ENCODE measurements around the gene RBMS1. TPM values are rescaled to one million over a fixed set of nuclear protein-coding genes. Genes with fewer than 3 reads are reported as not detected.

The RBMS1 gene
- total RNA-seq, 5 donors from 2014 or later (not counting 1 experiment from before 2014, with no cell fraction given), result 94.2 to 137 (median 105) TPM

DNA sequence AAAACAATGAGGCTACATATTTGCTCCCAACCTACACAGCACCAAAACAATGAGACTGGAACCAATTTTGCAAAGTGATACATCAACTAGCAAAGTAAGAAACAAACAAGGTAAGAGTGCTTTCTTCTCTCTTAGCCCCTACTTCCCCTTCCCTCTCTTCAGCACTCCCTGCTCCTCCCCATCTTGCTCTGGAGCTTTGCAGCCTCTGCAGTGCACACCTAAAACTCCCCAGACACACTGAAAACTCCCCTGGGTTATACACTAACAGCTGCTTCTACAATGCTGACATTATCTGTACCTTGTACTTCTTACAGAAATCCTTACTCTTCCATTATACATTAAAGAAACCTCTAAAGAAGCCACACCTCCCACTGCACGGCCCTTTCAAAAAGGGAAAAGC is 93.7 kb downstream of the RBMS1 start:
- H3K27ac ChIP-seq (ENCODE audit: low read length), result no peak overlapping the region
- DNase-seq (no peak), ATAC-seq (replicated peaks in 1 of 4) (peak in 1 of 4 experiments; percentile 47)
- peaks cover 45 to 56% (median 55%) of the 10 kb centered on the region in 3 donors for H3K4me1 Mint-ChIP-seq
- no peaks in the 10 kb centered on the region for H3K36me3 ChIP-seq (ENCODE audit: control insufficient read depth in 2 of 2, extremely low read depth in 1 of 2, insufficient read depth in 1 of 2, low read length in 1 of 2)
- peak overlapping the region in 1 of 3 donors; percentile 32 for H3K4me3 Mint-ChIP-seq
- CTCF ChIA-PET, result interaction anchor here in 1 of 2 donors (0.6 to 1.5 kb wide), 4 partner anchors 29 to 321 kb away, joined by 3 to 4 read pairs (median 4); no protein-coding TSS in a partner anchor
- WGBS (ENCODE audit: insufficient coverage), result no CpG with 5 or more reads among the region's 1 CpG
- no peaks in the 10 kb centered on the region for H3K9me3 ChIP-seq
- POLR2A ChIA-PET, result interaction anchor here (0.7 to 1.1 kb wide), 4 partner anchors 8 to 740 kb away, joined by 3 to 7 read pairs (median 6); no protein-coding TSS in a partner anchor
- H3K4me1 ChIP-seq (ENCODE audit: control insufficient read depth in 1 of 2, extremely low read depth in 1 of 2, insufficient read depth in 2 of 2, low read length in 2 of 2), result peaks cover 38 to 82% of the 10 kb centered on the region in 2 experiments
- H3K36me3 Mint-ChIP-seq, result peaks cover 15% of the 10 kb centered on the region
- no peak overlapping the region for H3K4me3 ChIP-seq (ENCODE audit: control insufficient read depth in 1 of 2, extremely low read depth in 1 of 2, low read length in 1 of 2)
- no peak overlapping the region for H3K27ac Mint-ChIP-seq
- no peaks in the 10 kb centered on the region for H3K27me3 Mint-ChIP-seq
- no peaks in the 10 kb centered on the region for H3K9me3 Mint-ChIP-seq
- no peaks in the 10 kb centered on the region for H3K27me3 ChIP-seq (replicated peaks in 1 of 2; ENCODE audit: control insufficient read depth in 2 of 2, extremely low read depth in 1 of 2, insufficient read depth in 2 of 2, low read length in 1 of 2)

DNA sequence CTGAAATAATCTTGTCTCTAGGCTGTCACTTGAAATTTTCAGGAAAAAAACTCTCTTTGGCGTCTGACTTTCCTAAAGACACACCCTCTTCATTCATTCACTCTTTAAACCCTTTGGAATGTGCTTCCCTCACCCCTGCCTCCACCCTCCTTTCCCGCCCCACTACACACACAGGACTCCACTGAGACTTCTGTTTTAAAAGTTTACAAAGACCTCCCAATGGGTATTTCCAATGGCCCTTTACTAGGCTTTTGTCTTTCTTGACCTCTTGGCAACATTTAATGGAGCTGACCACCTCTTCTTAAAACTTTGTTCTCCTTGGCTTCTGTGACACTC is 96.1 kb downstream of the RBMS1 start:
- ChIA-PET CTCF (no interaction called here), POLR2A (interaction anchor here in 1 of 2 donors (0.6 kb wide), 1 partner anchor 17 kb away, joined by 3 read pairs; no protein-coding TSS in a partner anchor)
- H3K27me3 Mint-ChIP-seq, result no peaks in the 10 kb centered on the region
- Histone ChIP-seq H3K9me3 (no peaks in the 10 kb centered on the region), H3K4me1 (ENCODE audit: control insufficient read depth in 1 of 2, extremely low read depth in 1 of 2, insufficient read depth in 2 of 2, low read length in 2 of 2) (peaks cover 42 to 82% of the 10 kb centered on the region in 2 experiments), H3K4me3 (ENCODE audit: control insufficient read depth in 1 of 2, extremely low read depth in 1 of 2, low read length in 1 of 2) (no peak overlapping the region), H3K27ac (ENCODE audit: low read length) (peak overlapping the region; percentile 30), H3K36me3 (ENCODE audit: control insufficient read depth in 2 of 2, extremely low read depth in 1 of 2, insufficient read depth in 1 of 2, low read length in 1 of 2) (no peaks in the 10 kb centered on the region), H3K27me3 (replicated peaks in 1 of 2; ENCODE audit: control insufficient read depth in 2 of 2, extremely low read depth in 1 of 2, insufficient read depth in 2 of 2, low read length in 1 of 2) (no peaks in the 10 kb centered on the region)
- no peaks in the 10 kb centered on the region for H3K9me3 Mint-ChIP-seq
- no peak overlapping the region for H3K4me3 Mint-ChIP-seq
- WGBS (ENCODE audit: insufficient coverage), result 50% methylated on average over 2 of the region's 2 CpGs
- DNase-seq, result no peak
- H3K27ac Mint-ChIP-seq, result no peak overlapping the region
- peaks cover 44 to 55% (median 55%) of the 10 kb centered on the region in 3 donors for H3K4me1 Mint-ChIP-seq
- H3K36me3 Mint-ChIP-seq, result peaks cover 3% of the 10 kb centered on the region
- no peak for ATAC-seq (replicated peaks in 1 of 4)

DNA sequence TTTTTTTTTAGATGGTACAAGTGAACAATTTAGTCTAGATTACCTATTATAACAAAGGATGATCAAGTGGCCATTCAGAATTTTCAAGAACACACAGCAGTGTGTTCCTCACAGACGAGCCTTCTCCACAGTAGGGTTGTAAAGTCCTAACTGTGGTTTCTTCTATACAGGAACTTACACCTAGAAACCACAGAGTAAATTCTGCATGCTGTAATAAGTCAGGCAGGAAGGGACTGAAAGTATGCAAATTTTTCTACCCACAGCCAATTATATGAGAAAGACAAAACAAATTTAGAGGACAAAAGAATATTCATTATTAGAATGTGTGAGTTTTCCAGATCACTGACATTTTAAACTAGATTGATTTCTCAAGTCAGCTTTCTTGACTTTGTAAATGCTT is 99.5 kb downstream of the RBMS1 start:
- Histone ChIP-seq H3K36me3 (ENCODE audit: control insufficient read depth in 2 of 2, extremely low read depth in 1 of 2, insufficient read depth in 1 of 2, low read length in 1 of 2) (no peaks in the 10 kb centered on the region), H3K4me3 (ENCODE audit: control insufficient read depth in 1 of 2, extremely low read depth in 1 of 2, low read length in 1 of 2) (no peak overlapping the region), H3K4me1 (ENCODE audit: control insufficient read depth in 1 of 2, extremely low read depth in 1 of 2, insufficient read depth in 2 of 2, low read length in 2 of 2) (peaks cover 58 to 70% of the 10 kb centered on the region in 2 experiments), H3K27me3 (replicated peaks in 1 of 2; ENCODE audit: control insufficient read depth in 2 of 2, extremely low read depth in 1 of 2, insufficient read depth in 2 of 2, low read length in 1 of 2) (no peaks in the 10 kb centered on the region), H3K27ac (ENCODE audit: low read length) (peak overlapping the region; percentile 32), H3K9me3 (no peaks in the 10 kb centered on the region)
- Mint-ChIP-seq H3K27me3 (no peaks in the 10 kb centered on the region), H3K9me3 (no peaks in the 10 kb centered on the region), H3K36me3 (peaks cover 12% of the 10 kb centered on the region), H3K4me3 (peak overlapping the region; percentile 4 to 58 (median 44)), H3K27ac (peak overlapping the region; percentile 58 to 84), H3K4me1 (peaks cover 55 to 66% (median 65%) of the 10 kb centered on the region in 3 donors)
- CTCF ChIA-PET, result interaction anchor here (0.7 to 1.1 kb wide), 5 partner anchors 12 to 122 kb away, joined by 3 to 6 read pairs (median 3); no protein-coding TSS in a partner anchor
- DNase-seq (peak in 1 of 35 experiments; percentile 70), ATAC-seq (replicated peaks in 1 of 4) (peak; percentile 86 to 98 (median 94))
- POLR2A ChIA-PET, result interaction anchor here (0.6 to 0.9 kb wide), 6 partner anchors 9 to 69 kb away, joined by 3 to 4 read pairs (median 4); no protein-coding TSS in a partner anchor
- WGBS (ENCODE audit: insufficient coverage), result no CpG with 5 or more reads among the region's 1 CpG

DNA sequence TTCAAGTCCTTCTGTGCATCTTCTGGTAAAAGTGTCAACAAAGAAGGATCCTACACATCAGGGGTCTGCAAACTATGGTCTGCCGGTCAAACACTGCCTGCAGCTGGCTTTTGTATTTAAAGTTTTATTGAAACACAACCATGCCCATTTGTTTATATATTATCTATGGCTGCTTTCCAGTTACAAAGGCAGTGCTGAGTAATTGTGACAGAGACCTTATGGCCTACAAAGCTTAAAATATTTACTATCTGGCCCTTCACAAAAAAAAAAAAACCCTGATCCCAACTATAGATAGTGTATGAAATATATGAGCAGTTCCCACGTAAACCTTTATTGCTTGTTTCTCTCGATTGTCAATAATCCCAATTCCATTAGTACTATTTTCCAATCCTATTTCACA is 101.4 kb downstream of the RBMS1 start:
- Histone ChIP-seq H3K4me1 (ENCODE audit: control insufficient read depth in 1 of 2, extremely low read depth in 1 of 2, insufficient read depth in 2 of 2, low read length in 2 of 2) (peaks cover 70 to 74% of the 10 kb centered on the region in 2 experiments), H3K9me3 (no peaks in the 10 kb centered on the region), H3K4me3 (ENCODE audit: control insufficient read depth in 1 of 2, extremely low read depth in 1 of 2, low read length in 1 of 2) (no peak overlapping the region), H3K36me3 (ENCODE audit: control insufficient read depth in 2 of 2, extremely low read depth in 1 of 2, insufficient read depth in 1 of 2, low read length in 1 of 2) (no peaks in the 10 kb centered on the region), H3K27me3 (replicated peaks in 1 of 2; ENCODE audit: control insufficient read depth in 2 of 2, extremely low read depth in 1 of 2, insufficient read depth in 2 of 2, low read length in 1 of 2) (no peaks in the 10 kb centered on the region), H3K27ac (ENCODE audit: low read length) (no peak overlapping the region)
- DNase-seq (no peak), ATAC-seq (replicated peaks in 1 of 4) (no peak)
- no peak overlapping the region for H3K27ac Mint-ChIP-seq
- no peaks in the 10 kb centered on the region for H3K9me3 Mint-ChIP-seq
- WGBS (ENCODE audit: insufficient coverage), result no CpG with 5 or more reads among the region's 3 CpGs
- ChIA-PET CTCF (interaction anchor here in 1 of 2 donors (0.6 to 1.4 kb wide), 5 partner anchors 14 to 598 kb away, joined by 3 to 4 read pairs (median 3); no protein-coding TSS in a partner anchor), POLR2A (interaction anchor here in 1 of 2 donors (0.6 kb wide), 2 partner anchors 8 to 27 kb away, joined by 4 to 6 read pairs; no protein-coding TSS in a partner anchor)
- H3K27me3 Mint-ChIP-seq, result no peaks in the 10 kb centered on the region
- peak overlapping the region in 1 of 3 donors; percentile 58 for H3K4me3 Mint-ChIP-seq
- H3K36me3 Mint-ChIP-seq, result peaks cover 12% of the 10 kb centered on the region
- peaks cover 75 to 86% (median 85%) of the 10 kb centered on the region in 3 donors for H3K4me1 Mint-ChIP-seq

DNA sequence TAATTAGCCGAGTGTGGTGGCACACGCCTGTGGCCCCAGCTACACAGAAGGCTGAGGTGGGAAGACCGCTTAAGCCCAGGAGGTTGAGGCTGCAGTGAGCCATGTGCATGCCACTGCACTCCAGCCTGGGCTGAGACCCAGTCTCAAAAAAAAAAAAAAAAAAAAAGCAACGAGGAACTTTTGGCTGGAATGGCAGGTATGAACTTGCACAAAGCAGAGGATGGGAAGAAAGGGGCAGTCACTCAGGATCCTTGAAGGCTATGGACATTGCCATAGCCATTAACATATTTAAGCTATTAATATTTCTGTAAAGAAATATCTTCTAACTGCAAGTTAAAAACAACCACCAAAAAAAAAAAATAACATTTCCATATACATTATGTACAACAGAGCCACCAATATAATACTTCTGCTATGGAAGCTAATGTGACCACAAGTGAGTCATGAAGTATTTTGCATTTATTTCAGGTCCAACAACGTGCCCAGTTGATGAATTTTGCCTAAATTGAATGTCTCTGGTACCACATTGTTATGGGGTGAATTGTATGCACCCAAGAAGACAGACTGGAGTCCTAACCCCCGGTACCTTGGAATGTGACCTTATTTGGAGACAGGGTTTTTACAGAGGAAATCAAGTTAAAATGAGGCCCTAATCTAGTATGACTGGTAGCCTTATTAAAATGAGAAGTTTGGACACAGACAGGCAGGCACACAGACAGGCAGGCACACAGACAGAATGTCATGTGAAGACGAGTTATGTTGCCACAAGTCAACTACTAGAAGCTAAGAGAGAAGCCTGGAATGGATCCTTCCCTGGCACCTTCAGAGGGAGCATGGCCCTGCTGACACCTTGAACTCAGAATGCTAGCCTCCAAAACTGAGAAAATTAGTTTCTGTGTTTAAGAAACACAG is 102.8 kb downstream of the RBMS1 start:
- Mint-ChIP-seq H3K4me1 (peaks cover 89 to 93% (median 92%) of the 10 kb centered on the region in 3 donors), H3K27ac (peak overlapping the region in 1 of 2 donors; percentile 36), H3K36me3 (peaks cover 11% of the 10 kb centered on the region), H3K27me3 (no peaks in the 10 kb centered on the region), H3K9me3 (no peaks in the 10 kb centered on the region), H3K4me3 (peak overlapping the region in 2 of 3 donors; percentile 13 to 75)
- POLR2A ChIA-PET, result interaction anchor here in 1 of 2 donors (0.7 to 0.9 kb wide), 3 partner anchors 13 to 17 kb away, joined by 3 to 4 read pairs (median 4); no protein-coding TSS in a partner anchor
- 76% methylated on average over 4 of the region's 7 CpGs for WGBS (ENCODE audit: insufficient coverage)
- no peak for DNase-seq
- CTCF ChIA-PET, result interaction anchor here (0.6 to 1.0 kb wide), 4 partner anchors 10 to 695 kb away, joined by 3 to 4 read pairs (median 3); no protein-coding TSS in a partner anchor
- H3K27me3 ChIP-seq (replicated peaks in 1 of 2; ENCODE audit: control insufficient read depth in 2 of 2, extremely low read depth in 1 of 2, insufficient read depth in 2 of 2, low read length in 1 of 2), result no peaks in the 10 kb centered on the region
- no peaks in the 10 kb centered on the region for H3K36me3 ChIP-seq (ENCODE audit: control insufficient read depth in 2 of 2, extremely low read depth in 1 of 2, insufficient read depth in 1 of 2, low read length in 1 of 2)
- H3K4me1 ChIP-seq (ENCODE audit: control insufficient read depth in 1 of 2, extremely low read depth in 1 of 2, insufficient read depth in 2 of 2, low read length in 2 of 2), result peaks cover 71 to 72% of the 10 kb centered on the region in 2 experiments
- H3K27ac ChIP-seq (ENCODE audit: low read length), result no peak overlapping the region
- no peak overlapping the region for H3K4me3 ChIP-seq (ENCODE audit: control insufficient read depth in 1 of 2, extremely low read depth in 1 of 2, low read length in 1 of 2)
- ATAC-seq (replicated peaks in 1 of 4), result no peak
- H3K9me3 ChIP-seq, result no peaks in the 10 kb centered on the region

DNA sequence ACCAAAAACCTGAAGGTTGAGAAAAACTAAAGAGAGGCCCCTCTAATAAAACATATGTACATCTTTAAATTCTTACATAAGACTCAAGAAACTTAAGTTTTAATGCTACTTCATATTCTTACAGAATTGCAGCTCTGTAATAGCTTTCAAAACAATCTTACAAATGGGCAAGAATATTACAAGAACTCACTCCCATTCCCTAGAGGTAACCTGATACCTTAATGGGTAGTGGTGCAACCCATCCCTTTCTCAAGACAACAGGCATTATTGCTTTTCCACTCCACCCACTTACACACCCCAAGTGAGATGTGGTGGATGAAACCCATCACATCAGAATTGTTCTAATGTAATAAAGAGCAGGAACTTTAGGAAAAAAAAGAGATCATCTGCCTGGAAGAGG is 103.7 kb downstream of the RBMS1 start:
- Histone ChIP-seq H3K9me3 (no peaks in the 10 kb centered on the region), H3K27ac (ENCODE audit: low read length) (no peak overlapping the region), H3K4me1 (ENCODE audit: control insufficient read depth in 1 of 2, extremely low read depth in 1 of 2, insufficient read depth in 2 of 2, low read length in 2 of 2) (peaks cover 65 to 80% of the 10 kb centered on the region in 2 experiments), H3K27me3 (replicated peaks in 1 of 2; ENCODE audit: control insufficient read depth in 2 of 2, extremely low read depth in 1 of 2, insufficient read depth in 2 of 2, low read length in 1 of 2) (no peaks in the 10 kb centered on the region), H3K36me3 (ENCODE audit: control insufficient read depth in 2 of 2, extremely low read depth in 1 of 2, insufficient read depth in 1 of 2, low read length in 1 of 2) (no peaks in the 10 kb centered on the region), H3K4me3 (ENCODE audit: control insufficient read depth in 1 of 2, extremely low read depth in 1 of 2, low read length in 1 of 2) (no peak overlapping the region)
- POLR2A ChIA-PET, result interaction anchor here in 1 of 2 donors (0.6 kb wide), 1 partner anchor 23 kb away, joined by 3 read pairs; no protein-coding TSS in a partner anchor
- DNase-seq (no peak), ATAC-seq (replicated peaks in 1 of 4) (no peak)
- peaks cover 93 to 94% (median 94%) of the 10 kb centered on the region in 3 donors for H3K4me1 Mint-ChIP-seq
- H3K4me3 Mint-ChIP-seq, result peak overlapping the region in 1 of 3 donors; percentile 75
- H3K36me3 Mint-ChIP-seq, result peaks cover 9% of the 10 kb centered on the region
- peak overlapping the region; percentile 29 to 47 for H3K27ac Mint-ChIP-seq
- H3K9me3 Mint-ChIP-seq, result no peaks in the 10 kb centered on the region
- CTCF ChIA-PET, result interaction anchor here in 1 of 2 donors (1.2 kb wide), 1 partner anchor 14 kb away, joined by 4 read pairs; no protein-coding TSS in a partner anchor
- no peaks in the 10 kb centered on the region for H3K27me3 Mint-ChIP-seq

Data from T-cell (primary cell).